PC-9 (cell line): ENCODE measurements around the gene MAGI1.

Source experiments
- EZH2 ChIP-seq: fragments of 200-600 bp; sonication (generic); IDR thresholded peaks from 2 replicates; pipeline ENCODE4 v1.8.0; 2017; ENCODE audit warnings: antibody characterized with exemption, low read depth
- TF ChIP-seq, protein P1 (sequence below): fragments of 200-600 bp; sonication (generic); conservative IDR thresholded peaks from 2 replicates; pipeline ENCODE4 v1.6.1; 2017; ENCODE audit warnings: mixed run types, antibody characterized with exemption, mild to moderate bottlenecking, moderate library complexity

DNA sequence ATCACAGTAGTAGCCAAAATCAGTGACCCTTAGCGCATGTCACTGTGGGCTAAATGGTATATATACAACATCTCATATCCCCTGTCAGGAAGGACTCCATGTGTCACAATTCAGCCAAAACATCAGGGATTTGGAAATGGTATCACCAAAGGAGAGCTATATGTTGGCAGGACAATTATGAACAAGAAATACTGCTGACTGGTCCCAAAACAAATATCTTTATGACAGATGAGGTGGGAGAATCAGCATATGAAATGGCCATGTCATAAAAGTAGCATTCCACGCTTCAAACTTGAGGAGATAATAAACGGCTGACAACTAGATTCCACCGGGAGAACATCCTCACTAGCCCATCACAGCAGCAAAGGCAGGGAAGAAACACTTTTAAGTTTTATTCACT is 158.4 kb downstream of the MAGI1 start:
- TF ChIP-seq, protein P1, sequence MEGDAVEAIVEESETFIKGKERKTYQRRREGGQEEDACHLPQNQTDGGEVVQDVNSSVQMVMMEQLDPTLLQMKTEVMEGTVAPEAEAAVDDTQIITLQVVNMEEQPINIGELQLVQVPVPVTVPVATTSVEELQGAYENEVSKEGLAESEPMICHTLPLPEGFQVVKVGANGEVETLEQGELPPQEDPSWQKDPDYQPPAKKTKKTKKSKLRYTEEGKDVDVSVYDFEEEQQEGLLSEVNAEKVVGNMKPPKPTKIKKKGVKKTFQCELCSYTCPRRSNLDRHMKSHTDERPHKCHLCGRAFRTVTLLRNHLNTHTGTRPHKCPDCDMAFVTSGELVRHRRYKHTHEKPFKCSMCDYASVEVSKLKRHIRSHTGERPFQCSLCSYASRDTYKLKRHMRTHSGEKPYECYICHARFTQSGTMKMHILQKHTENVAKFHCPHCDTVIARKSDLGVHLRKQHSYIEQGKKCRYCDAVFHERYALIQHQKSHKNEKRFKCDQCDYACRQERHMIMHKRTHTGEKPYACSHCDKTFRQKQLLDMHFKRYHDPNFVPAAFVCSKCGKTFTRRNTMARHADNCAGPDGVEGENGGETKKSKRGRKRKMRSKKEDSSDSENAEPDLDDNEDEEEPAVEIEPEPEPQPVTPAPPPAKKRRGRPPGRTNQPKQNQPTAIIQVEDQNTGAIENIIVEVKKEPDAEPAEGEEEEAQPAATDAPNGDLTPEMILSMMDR: no peak
- no peak for TF ChIP-seq EZH2
